HS-5 (cell line): ENCODE measurements around the gene FBXO44.
"Not testable (repeated sequence)": the region's sequence is repeated elsewhere in the genome, so short reads cannot be mapped to it uniquely, and the experiment has no call there.

Source experiments
- DNase-seq: peaks from one replicate; pipeline ENCODE4 v3.0.0-alpha.2; 2012; ENCODE audit warnings: low read depth

The FBXO44 gene, protein sequence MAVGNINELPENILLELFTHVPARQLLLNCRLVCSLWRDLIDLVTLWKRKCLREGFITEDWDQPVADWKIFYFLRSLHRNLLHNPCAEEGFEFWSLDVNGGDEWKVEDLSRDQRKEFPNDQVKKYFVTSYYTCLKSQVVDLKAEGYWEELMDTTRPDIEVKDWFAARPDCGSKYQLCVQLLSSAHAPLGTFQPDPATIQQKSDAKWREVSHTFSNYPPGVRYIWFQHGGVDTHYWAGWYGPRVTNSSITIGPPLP

DNA sequence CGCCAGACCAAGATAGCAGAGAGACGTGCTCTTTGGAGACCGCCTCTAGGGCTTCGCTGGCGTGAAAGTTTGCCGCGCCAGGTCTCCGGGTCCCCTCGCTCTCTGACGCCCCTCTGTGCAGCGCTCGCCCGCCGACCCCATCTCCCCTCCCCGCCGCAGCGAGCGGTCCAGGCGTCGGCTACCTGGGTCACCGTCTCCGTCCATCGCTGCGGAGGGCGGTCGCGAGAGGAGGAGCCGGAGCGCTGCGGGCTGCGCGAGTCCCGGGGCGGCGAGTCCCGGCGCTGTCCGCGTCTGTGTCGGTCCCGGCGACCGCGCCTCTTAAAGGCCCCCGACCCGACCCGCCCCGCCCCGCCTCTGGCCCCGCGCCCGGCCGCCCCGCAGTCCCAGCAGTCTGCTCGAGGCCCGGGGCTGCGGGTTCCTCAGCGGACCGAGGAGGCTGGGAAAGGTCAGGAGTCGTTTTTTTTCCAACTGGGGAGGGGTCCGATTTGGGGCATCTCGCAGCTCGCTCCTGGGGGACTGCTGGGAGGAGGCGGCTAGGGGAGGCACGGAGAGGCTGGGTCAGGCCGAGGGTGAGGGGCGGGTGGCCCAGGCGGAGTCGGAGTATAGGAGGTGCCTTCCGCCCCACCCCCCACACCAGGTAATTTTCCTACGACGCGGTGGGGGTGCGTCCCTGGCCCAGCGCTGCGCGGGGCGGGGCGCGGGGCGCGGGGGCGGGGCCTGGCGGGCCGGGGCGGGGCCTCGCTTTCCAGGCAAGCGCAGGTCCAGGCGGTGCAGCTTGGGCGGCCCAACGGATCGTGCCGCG lies at the start of gene FBXO44, which contains the start of gene FBXO2:
Gene FBXO44 (plus strand): TSS at position 741 of the 802 bp plus-strand sequence. CDS start 959 bp downstream, outside the sequence.
Gene FBXO2 (minus strand): TSS at position 293 of the 802 bp plus-strand sequence. CDS start 89 bp downstream, at position 204.
- DNase-seq: no peak

DNA sequence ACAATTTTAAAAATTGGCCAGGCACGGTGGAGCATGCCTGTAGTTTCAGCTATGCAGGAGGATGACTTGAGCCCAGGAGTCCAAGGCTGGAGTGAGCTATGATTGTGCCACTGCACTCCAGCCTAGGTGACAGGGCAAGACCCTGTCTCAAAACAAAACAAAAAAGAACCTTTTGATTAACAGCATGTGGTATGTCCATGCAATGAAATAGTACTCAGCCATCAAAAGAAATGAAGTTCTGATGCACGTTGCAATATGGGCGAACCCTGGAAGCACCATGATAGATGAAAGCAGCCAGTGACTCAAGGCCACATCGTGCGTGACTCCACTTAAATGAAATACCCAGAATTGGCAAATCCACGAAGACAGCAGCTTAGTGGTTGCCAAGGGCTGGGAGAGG lies 47.9 kb upstream of the FBXO44 start:
- no peak for DNase-seq

DNA sequence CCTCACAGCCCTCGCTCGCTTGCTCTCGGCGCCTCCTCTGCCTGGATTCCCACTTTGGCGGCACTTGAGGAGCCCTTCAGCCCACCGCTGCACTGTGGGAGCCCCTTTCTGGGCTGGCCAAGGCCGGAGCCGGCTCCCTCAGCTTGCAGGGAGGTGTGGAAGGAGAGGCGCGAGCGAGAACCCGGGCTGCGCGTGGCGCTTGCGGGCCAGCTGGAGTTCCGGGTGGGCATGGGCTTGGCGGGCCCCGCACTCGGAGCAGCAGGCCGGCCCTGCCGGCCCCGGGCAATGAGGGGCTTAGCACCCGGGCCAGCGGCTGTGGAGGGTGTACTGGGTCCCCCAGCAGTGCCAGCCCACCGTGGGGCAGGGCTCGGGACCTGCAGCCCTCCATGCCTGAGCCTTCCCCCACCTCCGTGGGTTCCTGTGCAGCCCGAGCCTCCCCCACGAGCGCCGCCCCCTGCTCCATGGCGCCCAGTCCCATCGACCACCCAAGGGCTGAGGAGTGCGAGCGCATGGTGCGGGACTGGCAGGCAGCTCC lies 46.0 kb upstream of the FBXO44 start:
- not testable (repeated sequence) for DNase-seq

DNA sequence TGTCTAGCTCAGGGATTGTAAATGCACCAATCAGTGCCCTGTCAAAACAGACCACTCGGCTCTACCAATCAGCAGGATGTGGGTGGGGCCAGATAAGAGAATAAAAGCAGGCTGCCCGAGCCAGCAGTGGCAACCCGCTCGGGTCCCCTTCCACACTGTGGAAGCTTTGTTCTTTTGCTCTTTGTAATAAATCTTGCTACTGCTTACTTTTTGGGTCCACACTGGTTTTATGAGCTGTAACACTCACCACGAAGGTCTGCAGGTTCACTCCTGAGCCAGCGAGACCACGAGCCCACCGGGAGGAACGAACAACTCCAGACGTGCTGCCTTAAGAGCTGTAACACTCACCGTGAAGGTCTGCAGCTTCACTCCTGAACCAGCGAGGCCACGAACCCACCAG lies 45.3 kb upstream of the FBXO44 start:
- not testable (repeated sequence) for DNase-seq

DNA sequence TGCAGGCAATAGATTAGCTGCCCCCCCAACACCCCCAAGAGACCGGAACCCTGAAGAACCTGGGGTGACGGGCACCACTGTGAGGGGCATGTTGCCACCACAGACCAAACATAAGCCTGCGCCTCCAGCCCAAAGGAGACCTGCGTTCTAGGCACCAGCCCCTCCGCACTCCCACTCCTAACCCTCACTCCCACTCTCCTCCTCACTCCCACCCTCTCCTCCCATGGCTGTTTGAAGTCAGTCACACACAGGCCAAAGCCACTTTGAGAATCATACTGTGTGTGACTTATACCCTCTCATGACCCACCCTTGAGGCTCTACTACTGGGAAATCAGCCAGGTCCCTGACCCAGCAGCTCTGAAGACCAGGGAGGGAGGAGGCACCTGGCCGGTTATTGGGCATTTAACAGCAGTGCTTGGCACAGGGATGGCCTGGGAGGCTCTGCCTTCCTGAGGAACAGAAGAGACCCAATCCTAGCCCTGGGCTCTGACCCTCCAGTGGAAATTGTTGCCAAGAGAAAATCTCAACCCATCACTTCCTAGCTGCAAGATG lies 44.0 kb upstream of the FBXO44 start:
- no peak for DNase-seq

DNA sequence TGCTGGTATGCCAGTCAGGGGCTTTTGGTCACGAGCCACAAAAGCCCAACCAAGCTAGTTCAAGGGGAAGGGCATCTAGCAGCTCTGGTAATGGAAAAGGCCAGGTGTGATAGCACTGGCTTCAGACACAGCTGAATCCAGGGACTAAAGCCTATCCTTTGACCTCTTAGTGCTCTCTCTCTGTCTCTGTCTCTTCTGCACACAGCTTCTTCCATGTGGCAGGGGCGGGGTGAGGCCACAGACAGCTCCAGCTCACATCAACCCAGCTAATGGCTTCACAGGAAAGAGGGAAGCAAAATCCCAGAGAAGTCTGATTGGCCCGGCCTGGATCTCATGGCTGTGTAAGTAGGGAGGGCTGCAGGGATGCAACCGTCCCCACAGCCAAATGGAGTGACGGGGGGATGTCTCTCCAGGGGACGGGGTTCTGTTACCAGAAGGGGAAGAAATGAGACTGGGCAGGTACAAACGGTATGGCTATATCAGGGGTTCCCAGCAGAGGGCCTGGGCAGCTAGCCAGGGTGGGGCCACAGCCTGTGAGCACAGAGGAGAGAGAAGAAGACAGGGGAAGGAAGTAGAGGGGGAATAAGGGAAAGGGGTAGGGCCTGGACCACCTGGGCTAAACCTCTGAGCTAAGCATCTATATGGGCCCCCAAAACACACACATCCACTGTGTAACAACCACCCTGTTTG lies 42.9 kb upstream of the FBXO44 start:
- DNase-seq: no peak

DNA sequence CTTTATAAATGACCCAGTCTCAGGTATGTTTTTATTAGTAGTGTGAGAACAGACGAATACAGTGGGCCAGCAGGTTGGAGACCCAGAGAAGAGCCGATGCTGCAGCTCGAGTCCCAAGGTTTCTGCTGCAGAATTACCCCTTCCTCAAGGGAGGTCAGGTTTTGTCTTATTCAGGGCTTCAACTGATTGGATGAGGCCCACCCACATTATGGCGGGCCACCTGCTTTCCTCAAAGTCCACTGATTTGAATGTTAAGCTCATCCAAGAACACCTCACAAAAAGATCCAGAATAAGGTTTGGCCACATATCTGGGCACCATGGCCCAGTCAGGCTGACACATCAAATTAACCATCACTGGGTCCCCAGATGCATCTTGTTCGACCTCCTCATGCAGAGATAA lies 41.3 kb upstream of the FBXO44 start:
- DNase-seq: no peak

DNA sequence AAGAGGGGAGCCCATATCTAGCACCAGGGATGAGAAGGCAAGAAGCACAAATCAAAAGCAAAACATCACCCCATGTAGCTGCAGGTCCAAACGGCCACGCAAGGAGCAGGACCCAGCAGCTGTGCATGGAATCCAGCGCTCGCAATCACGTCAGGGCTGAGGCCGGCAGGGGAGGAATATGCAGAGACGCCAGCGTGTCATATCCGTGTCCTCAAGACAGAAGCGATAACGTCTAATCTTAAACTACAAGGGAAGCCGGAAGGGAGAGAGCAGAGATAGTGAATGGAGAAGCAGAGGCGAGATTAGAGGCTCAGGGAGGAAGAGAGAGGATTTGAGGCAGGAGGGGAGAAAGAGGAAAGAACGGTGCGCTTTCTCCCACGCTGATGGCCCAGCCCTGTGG lies 39.6 kb upstream of the FBXO44 start:
- no peak for DNase-seq

DNA sequence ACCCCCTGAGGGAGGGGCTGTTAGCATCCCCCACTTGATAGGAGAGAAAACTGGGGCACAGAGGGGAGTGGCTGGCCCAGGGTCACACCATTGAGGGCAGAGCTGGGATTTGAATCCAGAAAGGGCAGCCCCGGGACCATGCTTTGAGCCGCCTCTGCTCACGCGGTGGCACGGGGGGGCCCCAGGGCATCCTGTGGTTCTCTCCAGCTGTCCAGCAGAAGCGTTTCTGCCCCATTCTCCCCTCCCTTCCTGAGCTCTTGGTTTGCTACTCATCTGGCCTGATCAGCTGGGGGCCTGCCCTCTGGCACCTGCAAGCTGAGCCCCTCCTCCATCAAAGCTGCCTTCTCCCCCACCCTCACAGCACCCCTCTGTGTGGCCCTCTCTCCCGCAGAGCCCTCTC lies 37.9 kb upstream of the FBXO44 start:
- no peak for DNase-seq

DNA sequence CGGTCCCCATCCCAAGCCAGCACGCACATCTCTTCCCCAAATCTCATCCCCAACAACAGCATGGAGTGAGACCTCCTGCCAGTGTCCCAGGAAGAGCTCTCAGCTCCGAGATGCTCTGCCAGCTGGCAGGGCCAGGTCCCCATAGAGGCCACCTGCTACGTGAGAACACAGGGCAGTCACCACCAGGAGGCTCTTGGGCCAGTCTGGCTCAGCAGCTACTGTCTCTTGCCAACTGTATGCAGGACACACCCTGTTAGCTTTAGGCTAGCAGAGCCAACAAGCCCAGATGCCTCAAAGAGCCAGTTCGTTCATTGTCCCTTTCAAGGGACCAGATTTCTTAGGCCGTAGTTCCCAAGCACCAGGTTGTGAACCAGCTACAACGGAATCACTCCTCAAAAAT lies 37.4 kb upstream of the FBXO44 start:
- no peak for DNase-seq

DNA sequence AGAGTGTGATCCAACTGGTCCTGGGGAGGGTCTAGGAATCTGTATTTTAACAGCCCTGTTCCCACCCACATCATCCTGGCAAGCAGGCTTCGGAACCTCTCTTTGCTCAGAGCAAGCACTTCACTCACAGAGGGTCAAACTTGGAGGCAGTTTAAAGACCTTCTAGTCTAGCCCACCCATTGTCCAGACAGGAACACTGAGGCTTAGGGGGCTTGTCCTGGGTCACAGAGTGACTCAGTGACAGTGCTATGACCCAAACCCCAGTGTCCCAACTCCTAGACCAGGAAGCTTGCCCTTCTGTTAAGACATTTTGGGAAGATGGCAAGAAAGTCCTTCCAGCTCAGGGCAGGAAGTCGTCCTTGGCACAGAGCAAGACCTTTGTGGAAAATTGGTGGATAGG lies 36.9 kb upstream of the FBXO44 start:
- DNase-seq: no peak

DNA sequence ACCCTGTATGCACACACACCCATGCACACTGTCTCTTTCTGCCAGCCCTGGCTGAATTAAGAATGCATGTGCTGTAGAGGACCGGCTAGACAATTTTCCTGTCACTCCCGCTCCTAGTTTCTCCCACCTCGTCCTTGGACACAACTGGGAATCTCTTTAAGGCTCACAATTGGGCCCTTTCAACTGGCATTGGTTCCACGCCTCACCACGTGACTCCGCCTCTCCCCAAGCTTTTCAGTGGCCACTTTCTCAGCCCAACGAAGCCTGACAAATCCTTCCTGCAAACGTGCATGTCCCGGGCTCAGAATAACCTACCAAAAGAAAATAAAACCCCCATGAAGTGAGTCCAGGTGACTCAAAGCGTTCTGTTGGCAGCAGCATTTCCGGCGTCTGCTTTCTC lies 34.3 kb upstream of the FBXO44 start:
- DNase-seq: no peak

DNA sequence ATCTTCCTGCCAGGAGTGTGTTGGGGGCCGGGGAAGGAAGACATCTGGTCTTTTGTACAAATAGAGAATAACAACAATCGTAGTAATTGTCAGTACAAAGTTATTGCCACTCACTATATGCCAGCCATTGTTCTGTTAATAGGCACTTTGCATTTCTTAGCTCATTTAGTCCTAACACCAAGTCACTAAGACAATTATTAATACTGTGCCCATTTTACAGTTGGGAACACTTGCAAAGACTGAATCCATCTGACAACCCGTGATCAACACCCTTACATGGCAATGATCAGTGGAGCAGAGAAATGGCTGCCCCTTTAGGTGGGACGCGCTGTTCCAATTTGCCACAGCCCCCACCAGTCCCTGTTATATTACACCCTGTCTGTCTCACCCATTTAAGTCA lies 33.8 kb upstream of the FBXO44 start:
- DNase-seq: no peak

DNA sequence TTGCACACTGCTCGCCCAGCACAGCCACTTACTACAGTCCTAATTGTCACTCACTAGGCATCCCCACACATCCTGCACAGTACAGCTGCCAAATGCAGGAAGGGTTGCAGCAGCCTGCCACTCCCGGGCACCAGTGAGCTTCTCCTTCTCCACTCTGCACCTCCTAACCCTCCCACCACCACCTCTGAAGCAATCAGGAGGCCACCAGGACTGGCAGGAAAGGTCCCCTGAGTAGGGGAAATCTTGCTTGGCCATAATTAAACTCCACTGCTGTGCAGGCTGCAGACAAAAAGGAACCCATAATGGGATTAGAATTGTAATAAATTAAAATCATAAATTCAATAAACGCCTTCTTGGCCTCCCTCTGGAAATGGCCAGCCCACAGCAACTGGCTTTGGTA lies 32.3 kb upstream of the FBXO44 start:
- DNase-seq: no peak

DNA sequence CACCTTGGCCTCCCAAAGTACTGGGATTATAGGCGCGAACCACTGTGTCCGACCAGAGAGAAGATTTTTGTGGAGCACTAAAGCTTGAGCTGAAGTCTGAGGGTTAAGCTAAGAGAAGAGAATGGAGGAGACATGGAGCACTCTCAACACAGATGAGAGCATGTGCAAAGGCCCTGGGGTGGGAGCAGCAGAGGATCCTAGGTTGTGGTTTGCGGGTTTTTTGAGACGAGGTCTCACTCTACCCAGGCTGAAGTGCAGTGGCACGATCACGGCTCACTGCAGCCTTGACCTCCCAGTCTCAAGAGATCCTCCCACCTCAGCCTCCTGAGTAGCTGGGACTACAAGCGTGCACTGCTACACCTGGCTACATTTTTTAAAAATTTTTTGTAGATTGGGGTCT lies 31.0 kb upstream of the FBXO44 start:
- no peak for DNase-seq

DNA sequence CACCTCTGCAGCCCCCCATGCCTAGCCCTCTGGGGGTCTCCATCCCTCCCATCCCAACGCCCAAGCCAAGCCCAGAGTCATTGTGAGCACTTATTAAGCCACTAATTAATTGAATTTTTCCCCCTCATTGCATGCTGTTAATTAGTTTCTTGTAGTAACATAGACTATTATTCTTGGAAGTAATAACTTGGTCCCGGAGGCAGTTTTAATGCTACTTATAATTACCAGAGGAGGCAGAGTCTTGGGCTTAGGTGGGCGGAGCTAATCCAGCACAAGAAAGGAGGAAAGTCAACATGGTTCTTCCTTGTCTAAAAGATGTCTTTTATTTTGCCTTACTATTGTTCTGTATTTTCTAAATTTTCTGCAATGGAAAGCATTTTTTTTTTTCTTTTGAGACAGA lies 28.1 kb upstream of the FBXO44 start:
- no peak for DNase-seq

DNA sequence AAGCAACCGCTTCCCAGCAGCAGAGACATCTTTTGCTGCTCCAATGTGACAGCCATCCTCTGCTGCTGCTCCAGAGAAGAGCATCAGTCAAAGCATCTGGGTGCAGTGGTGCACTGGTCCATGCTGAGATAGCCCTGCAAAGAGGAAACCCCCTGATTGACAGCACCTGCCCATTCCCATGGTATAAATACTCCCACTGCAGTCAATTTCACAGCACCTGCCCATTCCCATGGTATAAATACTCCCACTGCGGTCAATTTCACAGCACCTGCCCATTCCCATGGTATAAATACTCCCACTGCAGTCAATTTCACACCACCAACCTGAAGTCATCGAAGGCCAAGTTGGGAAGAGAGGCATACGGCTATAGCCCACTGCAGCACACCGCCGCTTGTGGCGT lies 25.9 kb upstream of the FBXO44 start:
- no peak for DNase-seq

DNA sequence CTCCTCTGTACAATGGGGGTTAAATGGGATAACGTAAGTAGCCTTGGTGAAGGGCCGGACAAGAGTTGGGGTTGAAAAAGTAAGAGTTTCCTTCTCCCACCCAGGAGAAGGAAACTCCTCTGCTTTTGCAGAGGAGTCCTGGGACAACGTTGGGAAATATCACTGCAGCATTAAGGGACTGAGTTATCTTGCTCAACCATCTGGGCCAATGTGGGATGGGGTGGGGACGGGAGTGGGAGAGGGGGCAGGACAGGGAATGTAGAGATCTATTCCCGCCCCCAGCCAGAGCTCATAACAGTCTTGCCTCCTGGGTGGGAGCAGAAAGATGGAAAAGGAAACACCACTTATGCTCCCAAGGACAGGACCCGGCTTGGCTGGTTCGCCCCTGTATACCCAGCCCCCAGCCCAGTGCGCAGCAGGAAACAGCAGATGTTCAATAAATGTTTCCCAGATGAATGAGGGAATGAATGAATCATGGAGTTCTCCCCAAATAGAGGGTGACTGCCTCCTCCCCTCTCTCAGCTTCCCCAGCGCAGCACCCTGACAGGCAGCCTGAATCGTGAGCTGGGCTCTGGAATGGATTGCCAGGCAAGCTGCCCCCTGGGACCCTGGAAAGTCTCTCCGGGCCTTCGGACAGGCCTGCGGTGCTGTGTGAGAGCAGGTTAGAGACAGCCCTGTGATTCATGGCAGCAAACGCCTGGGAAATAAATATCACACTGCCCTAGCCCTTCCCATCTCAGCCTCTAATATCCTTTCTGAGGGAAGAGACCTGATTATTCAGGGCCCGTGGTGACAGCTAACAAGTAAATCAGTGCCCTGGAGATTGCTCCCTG lies 25.3 kb upstream of the FBXO44 start:
- DNase-seq: no peak

DNA sequence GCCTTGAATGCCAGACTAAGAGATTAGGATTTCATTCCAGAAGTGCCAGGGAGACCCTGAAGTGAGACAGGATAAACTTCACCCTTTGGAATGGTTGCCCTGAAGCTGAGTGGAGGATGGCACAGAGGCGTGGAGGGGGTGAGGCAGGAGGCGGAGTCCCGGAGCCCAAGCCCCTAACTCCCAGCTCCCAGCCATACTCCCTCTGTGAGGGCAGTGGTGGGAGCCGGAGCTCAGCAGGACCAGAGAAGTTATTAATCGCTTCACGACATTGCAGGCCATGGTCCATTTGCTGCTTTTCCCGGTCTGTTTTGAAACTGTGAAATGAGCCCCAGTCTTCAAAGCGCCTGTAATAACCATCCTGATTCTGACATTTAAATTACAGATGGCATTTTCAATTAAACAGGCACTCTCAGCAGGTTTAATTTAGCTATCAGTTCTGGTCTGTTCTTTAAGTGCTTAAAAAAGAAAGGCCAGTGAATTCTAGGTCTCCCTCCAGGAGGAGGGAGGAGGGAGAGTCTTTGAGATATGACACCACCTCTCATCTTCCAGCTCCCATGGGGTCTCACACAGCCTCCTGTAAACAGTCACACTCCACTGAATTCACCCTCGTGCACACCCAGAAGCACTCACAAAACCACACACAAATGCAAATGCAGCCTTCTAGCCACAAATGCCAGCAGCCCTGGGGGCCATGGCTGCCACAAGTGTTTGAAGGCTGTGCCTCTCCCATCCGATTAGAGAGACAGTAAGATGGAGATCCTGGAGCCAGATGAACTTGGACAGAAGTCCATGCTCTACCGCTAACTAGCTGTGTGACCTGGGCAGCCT lies 20.1 kb upstream of the FBXO44 start:
- no peak for DNase-seq

DNA sequence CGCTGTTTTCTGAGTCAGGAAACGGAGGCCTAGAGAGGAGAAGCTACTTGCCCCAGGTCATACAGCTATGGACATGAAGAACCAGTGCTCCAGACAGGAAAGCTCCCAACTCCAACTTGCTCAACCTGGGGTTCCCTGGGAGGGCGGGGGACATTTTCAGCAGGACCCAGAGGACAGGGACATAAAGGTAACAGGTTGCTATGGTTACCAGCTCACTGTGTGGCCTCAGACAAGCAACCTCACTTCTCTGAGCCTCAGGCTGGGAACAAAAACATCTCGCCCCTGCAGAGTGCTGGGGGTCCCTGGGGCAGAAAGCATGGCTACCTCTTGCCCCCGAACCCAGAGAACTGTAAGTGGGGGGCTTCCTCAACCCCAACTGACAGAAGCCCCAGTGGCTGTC lies 16.6 kb upstream of the FBXO44 start:
- no peak for DNase-seq

DNA sequence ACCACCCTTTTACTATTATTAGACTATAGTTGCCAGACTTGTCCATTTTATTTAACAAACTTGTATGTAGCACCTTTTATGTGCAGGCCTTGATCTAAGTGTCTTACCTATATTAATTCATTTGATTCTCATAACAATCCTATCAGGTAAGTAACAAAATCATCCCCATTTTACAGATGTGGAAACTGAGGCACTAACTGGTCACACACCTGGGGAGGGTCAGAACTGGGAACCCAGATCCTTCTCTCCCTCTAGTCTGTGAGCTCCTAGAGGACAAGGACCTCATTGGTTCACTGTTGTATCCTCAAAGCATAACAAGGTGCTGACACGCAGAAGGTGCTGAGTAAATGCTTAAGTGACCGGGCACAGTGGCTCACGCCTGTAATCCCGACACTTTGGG lies 15.3 kb upstream of the FBXO44 start:
- no peak for DNase-seq
